GM12872 (cell line): ENCODE measurements around the gene YPEL4.

Source experiments
- TF ChIP-seq, protein P1 (sequence below): IDR thresholded peaks from 3 replicates; pipeline ENCODE4 v1.5.1; 2011; ENCODE audit warnings: low read depth, mild to moderate bottlenecking, low read length, moderate library complexity; ENCODE audit not compliant: insufficient read depth

Gene YPEL4

GRCh38 chr11:57622263-57622662 is 27.4 kb downstream of the YPEL4 start:
- TF ChIP-seq, protein P1, sequence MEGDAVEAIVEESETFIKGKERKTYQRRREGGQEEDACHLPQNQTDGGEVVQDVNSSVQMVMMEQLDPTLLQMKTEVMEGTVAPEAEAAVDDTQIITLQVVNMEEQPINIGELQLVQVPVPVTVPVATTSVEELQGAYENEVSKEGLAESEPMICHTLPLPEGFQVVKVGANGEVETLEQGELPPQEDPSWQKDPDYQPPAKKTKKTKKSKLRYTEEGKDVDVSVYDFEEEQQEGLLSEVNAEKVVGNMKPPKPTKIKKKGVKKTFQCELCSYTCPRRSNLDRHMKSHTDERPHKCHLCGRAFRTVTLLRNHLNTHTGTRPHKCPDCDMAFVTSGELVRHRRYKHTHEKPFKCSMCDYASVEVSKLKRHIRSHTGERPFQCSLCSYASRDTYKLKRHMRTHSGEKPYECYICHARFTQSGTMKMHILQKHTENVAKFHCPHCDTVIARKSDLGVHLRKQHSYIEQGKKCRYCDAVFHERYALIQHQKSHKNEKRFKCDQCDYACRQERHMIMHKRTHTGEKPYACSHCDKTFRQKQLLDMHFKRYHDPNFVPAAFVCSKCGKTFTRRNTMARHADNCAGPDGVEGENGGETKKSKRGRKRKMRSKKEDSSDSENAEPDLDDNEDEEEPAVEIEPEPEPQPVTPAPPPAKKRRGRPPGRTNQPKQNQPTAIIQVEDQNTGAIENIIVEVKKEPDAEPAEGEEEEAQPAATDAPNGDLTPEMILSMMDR, result no peak

- TF ChIP-seq, protein P1, result no peak
Measured at GRCh38 chr11:57620467-57620866, 29.2 kb downstream of the YPEL4 start.

DNA sequence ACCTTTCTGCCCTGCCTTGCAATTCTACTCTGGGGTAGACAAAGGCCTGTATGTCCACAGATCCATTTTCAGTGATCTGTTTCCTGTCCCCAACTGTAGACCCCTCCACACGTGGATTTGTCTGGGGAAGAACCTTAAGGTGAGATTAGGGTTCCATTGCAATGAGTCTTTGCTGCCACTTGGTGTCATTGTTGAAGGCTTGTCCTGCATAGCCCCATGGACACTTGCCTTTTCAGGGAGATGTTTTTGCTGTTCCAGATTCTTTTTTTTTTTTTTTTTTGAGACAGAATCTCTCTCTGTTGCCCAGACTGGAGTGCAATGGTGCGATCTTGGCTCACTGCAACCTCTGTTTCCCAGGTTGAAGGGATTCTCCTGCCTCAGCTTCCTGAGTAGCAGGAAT is 30.4 kb downstream of the YPEL4 start:
- TF ChIP-seq, protein P1, result peak; percentile 38; the same call in 2 of the 3 replicates

GRCh38 chr11:57618438-57618837 is 31.3 kb downstream of the YPEL4 start:
- TF ChIP-seq, protein P1, result no peak

GRCh38 chr11:57616595-57616994 is 33.1 kb downstream of the YPEL4 start:
- TF ChIP-seq, protein P1, result no peak

DNA sequence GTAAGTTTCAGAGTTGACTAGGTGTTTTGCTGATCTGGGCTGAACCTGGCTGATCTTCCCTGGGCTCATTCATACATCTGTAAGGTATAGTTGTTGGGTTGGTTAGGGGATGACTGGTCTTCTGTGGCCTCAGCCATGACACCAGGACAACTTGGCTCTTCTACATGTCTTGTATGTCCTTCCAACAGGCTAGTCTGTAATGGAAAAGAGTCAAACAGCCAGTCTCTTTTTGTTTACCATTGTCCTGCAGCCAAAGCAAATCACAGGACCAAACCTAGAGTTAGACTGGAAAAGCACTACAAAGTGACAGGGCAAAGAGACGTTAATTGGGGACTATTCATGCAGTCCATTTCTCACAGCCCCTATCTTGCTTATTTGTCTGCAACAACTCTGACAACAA is 34.4 kb downstream of the YPEL4 start:
- TF ChIP-seq, protein P1, result no peak

DNA sequence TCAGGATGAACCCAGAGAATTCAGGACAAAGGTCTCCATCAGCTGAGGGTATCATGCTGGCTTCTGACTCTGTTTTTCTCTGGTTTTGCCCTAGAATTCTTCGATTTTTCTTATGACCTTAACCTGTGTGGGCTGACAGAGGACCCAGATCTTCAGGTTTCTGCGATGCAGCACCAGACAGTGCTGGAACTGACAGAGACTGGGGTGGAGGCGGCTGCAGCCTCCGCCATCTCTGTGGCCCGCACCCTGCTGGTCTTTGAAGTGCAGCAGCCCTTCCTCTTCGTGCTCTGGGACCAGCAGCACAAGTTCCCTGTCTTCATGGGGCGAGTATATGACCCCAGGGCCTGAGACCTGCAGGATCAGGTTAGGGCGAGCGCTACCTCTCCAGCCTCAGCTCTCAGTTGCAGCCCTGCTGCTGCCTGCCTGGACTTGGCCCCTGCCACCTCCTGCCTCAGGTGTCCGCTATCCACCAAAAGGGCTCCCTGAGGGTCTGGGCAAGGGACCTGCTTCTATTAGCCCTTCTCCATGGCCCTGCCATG is 35.4 kb downstream of the YPEL4 start:
- TF ChIP-seq, protein P1, result no peak
